HCT116 (cell line): ENCODE data around the gene ACER3.

ENCODE experiments used
- CTCF ChIP-seq, 3 experiments: fragments of 200-600 bp in 1 of 3; sonication (generic) in 1 of 3; IDR thresholded peaks in 2 of 3; conservative IDR thresholded peaks in 1 of 3; 2 replicates each; pipeline ENCODE4 v1.5.1; 2012 to 2017; ENCODE audit warnings: low read depth in 2 of 3, low read length in 2 of 3, antibody characterized with exemption in 1 of 3, borderline replicate concordance in 1 of 3, control low read depth in 1 of 3, mild to moderate bottlenecking in 1 of 3, mixed read lengths in 1 of 3, mixed run types in 1 of 3, moderate library complexity in 1 of 3; ENCODE audit not compliant: insufficient read depth in 1 of 3
- EGR1 ChIP-seq: IDR thresholded peaks from 2 replicates; pipeline ENCODE4 v1.6.1; 2012; ENCODE audit warnings: low read depth
- ELF1 ChIP-seq: IDR thresholded peaks from 2 replicates; pipeline ENCODE4 v1.6.1; 2012; ENCODE audit warnings: low read depth, borderline replicate concordance
- MAX ChIP-seq: IDR thresholded peaks from 2 replicates; pipeline ENCODE4 v1.6.1; 2012
- POLR2A ChIP-seq: IDR thresholded peaks from 2 replicates; pipeline ENCODE4 v1.7.0; 2011; ENCODE audit warnings: borderline replicate concordance; ENCODE audit not compliant: insufficient read depth, insufficient read length; ENCODE audit errors: extremely low read depth
- POLR2AphosphoS5 ChIP-seq: IDR thresholded peaks from 2 replicates; pipeline ENCODE4 v1.6.1; 2011; ENCODE audit warnings: mild to moderate bottlenecking, low read depth, low read length, moderate library complexity
- RAD21 ChIP-seq: IDR thresholded peaks from 2 replicates; pipeline ENCODE4 v1.6.1; 2012; ENCODE audit warnings: low read depth, mild to moderate bottlenecking
- SIN3A ChIP-seq: IDR thresholded peaks from 2 replicates; pipeline ENCODE4 v1.6.1; 2012; ENCODE audit warnings: low read depth
- SP1 ChIP-seq: IDR thresholded peaks from 2 replicates; pipeline ENCODE4 v1.6.1; 2012; ENCODE audit warnings: low read depth
- YY1 ChIP-seq: IDR thresholded peaks from 2 replicates; pipeline ENCODE4 v1.6.1; 2011; ENCODE audit warnings: low read length, low read depth, moderate library complexity, mild to moderate bottlenecking; ENCODE audit not compliant: insufficient replicate concordance; ENCODE audit errors: extremely low read depth

GRCh38 chr11:76975513-76975912 lies 114.8 kb downstream of the ACER3 start:
- TF ChIP-seq RAD21 = no peak
- no peak for TF ChIP-seq CTCF (IDR thresholded peaks at IDR 0.05 in 2 of 3, conservative IDR thresholded peaks at IDR 0.05 in 1 of 3; ENCODE audit: borderline replicate concordance in 1 of 3, insufficient read depth in 1 of 3, low read depth in 2 of 3, low read length in 2 of 3)
- TF ChIP-seq YY1 = no peak
- no peak for TF ChIP-seq POLR2A
- TF ChIP-seq ELF1 = no peak
- no peak for TF ChIP-seq POLR2AphosphoS5
- no peak for TF ChIP-seq SIN3A
- TF ChIP-seq EGR1 = no peak
- no peak for TF ChIP-seq MAX
- TF ChIP-seq SP1 = no peak
